Mesothelial cell of epicardium (in vitro differentiated cells): ENCODE data around the gene MAPRE3. TPM values are rescaled to one million over a fixed set of nuclear protein-coding genes. Genes with fewer than 3 reads are reported as not detected.
A peak's percentile ranks its signal among the peaks of the same experiment; 100 is the strongest.

Experiments
- DNase-seq, 2 experiments: peaks; one replicate each; pipeline ENCODE4 v3.0.0; 2021; ENCODE audit warnings: low spot score in 2 of 2; ENCODE audit not compliant: unreplicated experiment in 2 of 2
- H3K27ac Mint-ChIP-seq: 2 replicates; pipeline ENCODE4 v1.8.0; 2021; ENCODE audit warnings: mixed read lengths
- H3K27me3 Mint-ChIP-seq: 2 replicates; pipeline ENCODE4 v1.8.0; 2021; ENCODE audit warnings: low read depth, mixed read lengths
- H3K36me3 Mint-ChIP-seq: 2 replicates; pipeline ENCODE4 v1.8.0; 2021; ENCODE audit warnings: mixed read lengths
- H3K4me1 Mint-ChIP-seq: 2 replicates; pipeline ENCODE4 v1.8.0; 2021; ENCODE audit warnings: mixed read lengths
- H3K4me3 Mint-ChIP-seq: 2 replicates; pipeline ENCODE4 v1.8.0; 2021; ENCODE audit warnings: mild to moderate bottlenecking, moderate library complexity, mixed read lengths
- H3K9me3 Mint-ChIP-seq: 2 replicates; pipeline ENCODE4 v1.8.0; 2021; ENCODE audit warnings: mixed read lengths
- total RNA-seq: library from RNA; stranded (reverse); gene quantifications from 3 replicates; pipeline ENCODE4 v1.2.1, GENCODE V29; 2021
- TF ChIP-seq, protein P1 (sequence below): fragments of 200-600 bp; sonication (generic); IDR thresholded peaks from one replicate; pipeline ENCODE4 v1.5.0; 2021; ENCODE audit warnings: antibody characterized with exemption; ENCODE audit not compliant: unreplicated experiment

MAPRE3 gene
- total RNA-seq, 1 donor from 2014 or later = 14.8 TPM

DNA sequence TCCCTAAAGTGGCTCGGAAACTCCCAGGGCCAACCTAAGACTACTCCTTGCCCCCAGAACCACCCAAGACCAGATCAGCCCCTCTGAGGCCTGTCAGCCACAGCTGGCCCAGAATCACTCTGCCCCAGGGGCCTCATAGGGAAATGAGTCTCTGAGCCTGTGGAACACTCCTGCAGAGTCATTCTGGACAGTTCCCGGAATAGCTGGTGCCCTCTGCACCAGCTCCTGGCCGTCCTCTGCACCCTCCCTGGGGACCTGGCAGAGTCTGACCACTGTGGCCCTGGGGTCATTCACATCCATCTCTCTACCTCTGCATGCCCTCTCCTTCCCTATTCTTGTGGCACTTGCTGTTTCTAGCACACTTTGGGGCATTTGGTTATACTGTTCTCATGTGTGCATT is 47.7 kb downstream of the MAPRE3 start:
- Mint-ChIP-seq H3K4me3 (no peak overlapping the region), H3K36me3 (no peaks in the 10 kb centered on the region), H3K27ac (no peak overlapping the region), H3K27me3 (no peaks in the 10 kb centered on the region), H3K9me3 (no peaks in the 10 kb centered on the region), H3K4me1 (peaks cover 24% of the 10 kb centered on the region)
- DNase-seq = no peak
- TF ChIP-seq, protein P1, sequence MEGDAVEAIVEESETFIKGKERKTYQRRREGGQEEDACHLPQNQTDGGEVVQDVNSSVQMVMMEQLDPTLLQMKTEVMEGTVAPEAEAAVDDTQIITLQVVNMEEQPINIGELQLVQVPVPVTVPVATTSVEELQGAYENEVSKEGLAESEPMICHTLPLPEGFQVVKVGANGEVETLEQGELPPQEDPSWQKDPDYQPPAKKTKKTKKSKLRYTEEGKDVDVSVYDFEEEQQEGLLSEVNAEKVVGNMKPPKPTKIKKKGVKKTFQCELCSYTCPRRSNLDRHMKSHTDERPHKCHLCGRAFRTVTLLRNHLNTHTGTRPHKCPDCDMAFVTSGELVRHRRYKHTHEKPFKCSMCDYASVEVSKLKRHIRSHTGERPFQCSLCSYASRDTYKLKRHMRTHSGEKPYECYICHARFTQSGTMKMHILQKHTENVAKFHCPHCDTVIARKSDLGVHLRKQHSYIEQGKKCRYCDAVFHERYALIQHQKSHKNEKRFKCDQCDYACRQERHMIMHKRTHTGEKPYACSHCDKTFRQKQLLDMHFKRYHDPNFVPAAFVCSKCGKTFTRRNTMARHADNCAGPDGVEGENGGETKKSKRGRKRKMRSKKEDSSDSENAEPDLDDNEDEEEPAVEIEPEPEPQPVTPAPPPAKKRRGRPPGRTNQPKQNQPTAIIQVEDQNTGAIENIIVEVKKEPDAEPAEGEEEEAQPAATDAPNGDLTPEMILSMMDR = no peak

DNA sequence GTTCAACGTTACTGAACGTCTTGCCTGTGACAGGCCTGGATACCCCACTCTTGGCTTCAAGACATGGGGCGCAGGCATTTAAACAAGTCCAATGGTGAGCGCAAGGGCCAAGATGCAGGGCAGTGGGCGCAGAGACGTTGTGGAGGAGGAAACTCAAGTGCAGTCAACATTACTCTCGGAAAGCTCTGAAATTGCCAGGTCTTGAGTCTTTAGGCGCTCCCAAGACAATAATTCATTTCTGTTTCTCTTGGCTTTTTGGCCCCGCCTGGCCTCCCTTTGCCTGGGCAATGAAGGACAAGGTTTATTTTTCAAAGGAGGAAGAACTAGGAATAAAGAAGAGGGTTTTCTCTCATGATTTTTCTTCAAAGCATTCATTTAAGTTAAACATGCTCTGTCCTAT is 49.0 kb downstream of the MAPRE3 start:
- Mint-ChIP-seq H3K4me3 (no peak overlapping the region), H3K4me1 (peaks cover 24% of the 10 kb centered on the region), H3K36me3 (no peaks in the 10 kb centered on the region), H3K9me3 (no peaks in the 10 kb centered on the region), H3K27me3 (no peaks in the 10 kb centered on the region), H3K27ac (no peak overlapping the region)
- no peak for DNase-seq
- TF ChIP-seq, protein P1 = no peak

DNA sequence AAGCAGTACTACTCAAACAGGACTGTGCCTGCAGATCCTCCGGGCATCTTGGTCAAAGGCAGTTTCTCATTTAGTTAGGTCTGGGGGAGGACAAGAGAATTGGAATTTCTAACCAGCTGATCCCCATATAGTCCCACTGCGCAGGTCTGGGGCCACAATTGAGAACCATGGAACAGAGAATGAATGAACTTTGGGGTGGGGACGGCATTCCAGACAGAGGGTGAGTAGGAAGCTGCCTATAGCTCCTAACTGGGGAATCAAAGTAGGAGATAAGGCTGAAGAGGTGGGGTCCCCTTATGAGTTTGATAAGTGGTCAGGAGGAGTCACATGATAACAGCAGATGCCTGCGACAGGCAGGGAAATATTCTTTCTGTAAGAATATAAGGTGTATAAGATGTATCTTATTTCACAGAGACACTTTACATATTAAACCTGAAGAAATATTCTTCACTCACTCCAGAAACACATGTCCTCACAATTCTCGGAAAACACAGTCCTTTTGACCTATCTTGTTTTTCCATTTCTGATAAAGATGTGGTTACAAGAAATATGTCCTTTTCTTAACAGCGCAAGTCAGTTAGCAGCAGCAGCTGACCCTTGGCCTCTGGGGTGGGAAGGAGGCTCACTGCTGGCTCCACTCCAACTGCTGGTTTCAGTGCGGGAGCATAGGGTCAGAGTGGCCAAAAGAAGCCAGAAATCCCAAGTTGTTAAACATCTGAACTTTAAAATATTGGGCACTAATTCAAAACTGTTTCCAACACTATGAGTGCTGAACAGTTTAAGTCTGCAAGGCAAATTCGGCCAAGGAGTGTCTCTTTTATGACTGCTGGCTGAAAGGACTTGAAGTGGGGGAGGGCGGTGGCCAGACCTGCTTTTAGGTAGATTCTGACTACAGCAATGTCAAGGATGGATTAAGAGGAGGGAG is 49.8 kb downstream of the MAPRE3 start:
- TF ChIP-seq, protein P1 = no peak
- H3K9me3 Mint-ChIP-seq = no peaks in the 10 kb centered on the region
- DNase-seq = no peak
- H3K4me1 Mint-ChIP-seq = peaks cover 24% of the 10 kb centered on the region
- H3K27ac Mint-ChIP-seq = peak overlapping the region; percentile 64
- H3K36me3 Mint-ChIP-seq = no peaks in the 10 kb centered on the region
- H3K27me3 Mint-ChIP-seq = no peaks in the 10 kb centered on the region
- no peak overlapping the region for H3K4me3 Mint-ChIP-seq

DNA sequence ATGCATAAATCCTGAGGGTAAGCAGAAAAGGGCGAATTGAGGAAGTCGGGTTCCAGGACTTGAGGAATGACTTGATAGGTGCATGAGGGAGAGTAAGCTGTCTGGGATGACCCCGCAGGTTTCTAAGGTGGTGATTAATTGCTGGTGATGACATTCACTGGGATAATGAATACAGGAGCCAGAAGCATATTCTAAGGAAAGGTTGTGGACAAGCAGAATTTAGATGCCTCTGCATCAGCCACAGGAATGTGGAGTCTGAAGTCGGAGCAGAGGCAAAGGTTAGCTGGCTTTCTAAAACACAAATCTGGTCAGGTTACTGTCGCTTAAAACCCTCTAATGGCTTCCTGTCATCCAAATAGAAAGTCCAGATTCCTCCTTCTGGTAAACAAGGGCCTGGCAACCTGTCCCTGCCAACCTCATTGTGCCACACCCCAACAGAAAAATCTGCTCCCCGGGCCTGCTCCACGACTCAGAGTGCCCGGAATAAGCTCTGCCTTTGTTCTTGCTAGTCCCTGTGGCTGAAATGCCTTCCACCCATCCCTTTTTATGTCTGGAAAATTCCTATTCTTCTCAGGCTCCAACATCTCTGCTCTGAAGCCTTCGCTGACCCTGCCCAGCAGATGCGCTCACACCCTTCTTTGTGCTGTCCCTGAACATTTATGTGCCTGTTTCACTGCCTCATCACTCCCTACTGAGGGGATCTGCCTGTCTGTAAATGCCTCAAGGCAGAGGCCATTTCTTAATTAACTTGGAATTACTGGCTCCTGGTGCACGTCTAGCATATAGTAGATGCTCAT is 51.0 kb downstream of the MAPRE3 start:
- no peaks in the 10 kb centered on the region for H3K27me3 Mint-ChIP-seq
- no peak overlapping the region for H3K4me3 Mint-ChIP-seq
- no peak for DNase-seq
- H3K27ac Mint-ChIP-seq = no peak overlapping the region
- TF ChIP-seq, protein P1 = no peak
- peaks cover 18% of the 10 kb centered on the region for H3K4me1 Mint-ChIP-seq
- H3K9me3 Mint-ChIP-seq = no peaks in the 10 kb centered on the region
- peaks cover under 1% of the 10 kb centered on the region for H3K36me3 Mint-ChIP-seq

DNA sequence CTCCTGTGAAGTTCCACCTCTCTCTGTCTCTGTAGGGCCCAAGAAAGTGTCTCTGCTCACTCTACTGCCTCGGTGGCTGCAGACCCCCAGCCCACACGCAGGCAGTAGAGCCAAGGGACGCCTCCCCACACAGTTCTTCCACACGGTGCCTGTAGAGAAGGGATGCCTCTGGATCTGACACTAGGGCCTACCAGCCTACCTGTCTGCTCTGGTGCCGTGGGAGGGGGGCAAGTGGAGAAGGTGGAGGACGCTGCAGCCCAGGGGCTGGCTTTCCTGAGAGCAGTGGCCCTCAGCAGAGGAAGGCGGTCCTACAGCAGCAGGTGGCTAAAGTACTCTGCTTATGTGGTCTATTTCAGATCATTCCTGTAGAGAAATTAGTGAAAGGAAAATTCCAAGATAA is 53.3 kb downstream of the MAPRE3 start:
- H3K27me3 Mint-ChIP-seq = no peaks in the 10 kb centered on the region
- H3K4me1 Mint-ChIP-seq = peaks cover 18% of the 10 kb centered on the region
- H3K36me3 Mint-ChIP-seq = peaks cover 5% of the 10 kb centered on the region
- no peaks in the 10 kb centered on the region for H3K9me3 Mint-ChIP-seq
- no peak overlapping the region for H3K4me3 Mint-ChIP-seq
- DNase-seq = no peak
- no peak overlapping the region for H3K27ac Mint-ChIP-seq
- TF ChIP-seq, protein P1 = no peak
